GM10266 (cell line): ENCODE data around the gene ATP11B.
"Not testable (repeated sequence)": the region's sequence is repeated elsewhere in the genome, so short reads cannot be mapped to it uniquely, and the experiment has no call there.

Source experiments
- DNase-seq: peaks from one replicate; pipeline ENCODE4 v3.0.0; 2012; ENCODE audit errors: extremely low spot score
- TF ChIP-seq, protein P1 (sequence below): IDR thresholded peaks from 2 replicates; pipeline ENCODE4 v1.5.1; 2012; ENCODE audit warnings: mild to moderate bottlenecking, low read depth; ENCODE audit not compliant: control insufficient read depth, insufficient read depth; ENCODE audit errors: missing control alignments

The ATP11B gene

DNA sequence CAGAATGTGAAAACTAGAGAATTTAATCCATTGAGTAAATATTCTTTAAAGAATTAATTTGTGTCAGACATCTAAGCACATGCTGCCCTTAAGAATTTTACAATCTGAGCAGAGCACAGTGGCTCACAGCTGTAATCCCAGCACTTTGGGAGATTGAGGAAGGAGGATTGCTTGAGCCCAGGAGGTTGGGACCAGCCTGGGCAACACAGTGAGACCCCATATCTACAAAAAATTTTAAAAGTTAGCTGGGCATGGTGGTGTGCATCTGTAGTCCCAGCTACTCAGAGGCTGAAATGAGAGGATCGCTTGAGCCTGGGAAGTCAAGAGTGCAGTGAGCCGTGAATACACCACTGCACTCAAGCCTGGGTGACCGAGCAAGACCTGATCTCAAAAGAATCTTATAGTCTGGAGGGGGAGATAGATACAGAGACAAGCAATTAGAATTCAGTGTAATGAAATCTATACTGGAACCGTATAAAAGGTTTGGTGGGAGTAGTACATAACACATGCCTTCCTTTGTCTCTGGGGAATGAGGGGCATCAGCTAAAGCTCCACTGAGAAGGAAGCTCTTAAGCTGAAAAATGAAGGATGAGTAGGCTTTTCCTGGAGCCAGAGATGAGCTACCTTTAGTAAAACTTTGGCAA, 21.2 kb downstream of the ATP11B start:
- TF ChIP-seq, protein P1, sequence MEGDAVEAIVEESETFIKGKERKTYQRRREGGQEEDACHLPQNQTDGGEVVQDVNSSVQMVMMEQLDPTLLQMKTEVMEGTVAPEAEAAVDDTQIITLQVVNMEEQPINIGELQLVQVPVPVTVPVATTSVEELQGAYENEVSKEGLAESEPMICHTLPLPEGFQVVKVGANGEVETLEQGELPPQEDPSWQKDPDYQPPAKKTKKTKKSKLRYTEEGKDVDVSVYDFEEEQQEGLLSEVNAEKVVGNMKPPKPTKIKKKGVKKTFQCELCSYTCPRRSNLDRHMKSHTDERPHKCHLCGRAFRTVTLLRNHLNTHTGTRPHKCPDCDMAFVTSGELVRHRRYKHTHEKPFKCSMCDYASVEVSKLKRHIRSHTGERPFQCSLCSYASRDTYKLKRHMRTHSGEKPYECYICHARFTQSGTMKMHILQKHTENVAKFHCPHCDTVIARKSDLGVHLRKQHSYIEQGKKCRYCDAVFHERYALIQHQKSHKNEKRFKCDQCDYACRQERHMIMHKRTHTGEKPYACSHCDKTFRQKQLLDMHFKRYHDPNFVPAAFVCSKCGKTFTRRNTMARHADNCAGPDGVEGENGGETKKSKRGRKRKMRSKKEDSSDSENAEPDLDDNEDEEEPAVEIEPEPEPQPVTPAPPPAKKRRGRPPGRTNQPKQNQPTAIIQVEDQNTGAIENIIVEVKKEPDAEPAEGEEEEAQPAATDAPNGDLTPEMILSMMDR, result no peak
- no peak for DNase-seq

DNA sequence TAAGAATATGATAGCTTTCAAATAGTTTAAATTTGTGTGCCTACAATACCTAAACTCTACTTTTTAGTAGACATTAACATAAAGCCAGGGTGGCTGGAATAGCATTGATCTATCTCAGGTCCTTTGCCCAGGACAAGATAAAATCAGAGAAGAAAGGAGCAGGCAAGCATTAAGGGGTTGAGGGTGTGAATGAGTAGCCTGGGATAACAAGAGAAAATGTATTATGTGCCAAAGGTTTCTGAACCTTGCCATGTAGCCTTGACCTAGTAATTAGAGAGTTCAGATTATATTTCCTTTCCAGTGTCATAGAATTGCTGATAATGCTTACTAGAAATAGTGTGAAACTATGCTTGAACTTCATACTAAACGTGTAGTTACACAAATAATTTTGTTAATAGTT, 22.9 kb downstream of the ATP11B start:
- TF ChIP-seq, protein P1, result no peak
- DNase-seq, result no peak

DNA sequence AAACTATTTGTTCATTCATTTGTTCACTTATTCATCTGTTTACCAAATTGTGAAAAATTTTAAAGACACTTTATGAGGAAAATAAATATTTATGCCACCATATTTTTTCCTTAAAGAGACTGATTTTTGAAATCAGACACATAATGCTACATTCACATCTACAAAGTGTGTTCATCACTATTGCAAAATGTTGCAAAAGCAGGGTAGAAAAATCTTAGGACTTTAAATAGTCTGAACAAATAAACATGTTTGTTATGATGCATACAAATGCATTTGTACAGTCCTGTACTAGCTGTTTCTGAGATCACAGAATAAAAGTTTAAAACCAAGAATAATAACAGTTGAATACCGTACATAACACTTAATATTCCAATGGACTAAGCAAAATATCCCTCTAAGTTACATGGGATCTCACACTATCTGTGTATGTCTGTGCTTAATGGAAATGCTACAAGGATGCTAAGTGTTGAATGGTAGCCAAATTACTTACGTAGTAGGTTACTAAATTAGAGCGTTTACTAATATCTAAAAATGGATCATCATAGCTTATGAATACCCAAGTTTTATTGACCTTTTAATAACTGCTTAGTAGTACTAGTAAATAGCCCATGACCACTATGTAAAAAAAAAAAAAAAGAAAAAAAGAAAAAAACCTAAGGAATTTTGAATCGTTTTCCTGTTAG, 25.1 kb downstream of the ATP11B start:
- no peak for DNase-seq

DNA sequence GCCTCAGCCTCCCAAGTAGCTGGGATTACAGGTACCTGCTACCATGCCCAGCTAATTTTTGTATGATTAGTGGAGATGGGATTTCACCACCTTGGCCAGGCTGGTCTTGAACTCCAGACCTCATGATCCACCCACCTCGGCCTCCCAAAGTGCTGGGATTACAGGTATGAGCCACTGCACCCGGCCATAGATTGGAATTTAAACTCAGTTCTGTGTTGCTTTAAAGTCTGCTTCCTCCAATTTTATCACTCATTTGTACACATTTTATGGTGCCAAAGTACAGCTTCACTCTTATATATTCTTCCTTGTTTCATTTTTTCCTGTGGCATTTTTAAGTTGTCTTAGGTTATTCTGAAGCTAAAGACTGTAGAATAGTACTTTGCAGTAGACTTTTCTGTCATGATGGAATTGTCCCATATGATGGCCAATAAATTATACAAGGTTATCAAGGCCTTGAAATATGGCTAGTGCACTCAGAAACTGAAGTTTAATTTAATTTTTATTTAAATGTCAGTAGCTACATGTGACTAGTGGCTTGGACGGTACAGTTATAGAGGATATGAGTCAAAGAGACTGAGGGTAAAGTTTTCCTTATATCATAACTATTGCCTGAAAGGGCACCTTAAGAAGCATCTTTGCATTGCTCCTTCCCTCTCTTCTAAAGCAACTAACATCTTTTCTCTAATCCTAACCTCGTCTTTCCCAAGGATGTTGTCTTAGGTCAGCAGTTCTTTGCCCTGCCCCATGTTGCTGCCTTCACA, 28.1 kb downstream of the ATP11B start:
- TF ChIP-seq, protein P1, result no peak
- no peak for DNase-seq

More for the DNA sequence above, 25.1 kb downstream of the ATP11B start:
- TF ChIP-seq, protein P1, result no peak

DNA sequence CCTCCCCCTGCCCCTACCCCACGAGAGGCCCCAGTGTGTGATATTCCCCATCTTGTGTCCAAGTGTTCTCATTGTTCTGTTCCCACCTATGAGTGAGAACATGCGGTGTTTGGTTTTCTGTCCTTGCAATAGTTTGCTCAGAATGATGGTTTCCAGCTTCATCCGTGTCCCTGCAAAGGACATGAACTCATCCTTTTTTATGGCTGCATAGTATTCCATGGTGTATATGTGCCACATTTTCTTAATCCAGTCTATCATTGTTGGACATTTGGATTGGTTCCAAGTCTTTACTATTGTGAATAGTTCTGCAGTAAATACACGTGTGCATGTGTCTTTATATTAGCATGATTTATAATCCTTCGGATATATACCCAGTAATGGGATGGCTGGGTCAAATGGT, 29.0 kb downstream of the ATP11B start:
- not testable (repeated sequence) for DNase-seq

DNA sequence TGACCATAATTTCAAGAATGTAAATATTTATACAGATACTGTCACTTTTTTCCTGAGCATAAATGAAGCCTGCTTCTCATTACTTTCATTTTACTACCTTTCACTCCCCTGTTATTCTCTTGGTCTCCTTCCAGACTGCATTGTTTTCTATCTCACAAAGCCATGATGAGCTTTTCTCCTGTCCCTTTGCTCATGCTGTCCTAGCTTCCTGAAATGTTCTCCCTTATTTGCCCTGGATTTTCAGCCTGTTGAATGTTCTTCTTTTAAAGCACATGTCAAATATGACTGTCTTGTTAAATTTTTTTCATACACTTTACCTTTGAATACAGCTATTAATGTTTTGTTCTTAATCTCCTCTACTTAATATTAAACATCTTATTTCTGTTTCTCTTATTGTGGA, 31.7 kb downstream of the ATP11B start:
- no peak for DNase-seq
- TF ChIP-seq, protein P1, result no peak

DNA sequence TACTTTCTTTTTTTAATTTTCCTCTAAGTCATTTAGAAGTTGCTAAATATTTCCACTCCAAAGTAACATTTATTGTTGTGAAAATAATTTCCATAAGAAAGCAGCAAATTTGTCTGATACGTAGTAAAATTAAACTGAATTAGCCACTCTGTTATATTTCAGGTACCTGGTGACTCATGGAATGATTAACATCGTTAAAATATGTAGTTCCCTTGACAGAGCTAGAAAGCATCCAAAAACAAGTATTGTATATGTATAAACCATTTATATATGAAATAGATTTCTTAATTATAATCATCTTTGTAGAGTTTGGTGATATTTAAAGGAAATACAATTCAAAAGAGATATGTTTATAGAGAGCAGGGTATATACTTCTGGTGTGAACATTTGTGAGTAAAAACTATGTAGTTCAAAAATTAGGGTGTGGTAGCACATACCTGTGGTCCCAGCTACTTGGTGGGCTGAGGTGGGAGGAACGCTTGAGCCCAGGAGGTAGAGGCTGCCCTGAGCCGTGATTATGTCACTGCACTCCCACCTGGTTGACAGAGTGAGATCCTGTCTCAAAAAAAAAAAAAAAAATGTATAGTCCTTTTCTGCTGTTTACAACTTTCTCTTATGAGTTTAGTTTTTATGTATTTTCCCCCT, 36.6 kb downstream of the ATP11B start:
- no peak for DNase-seq
- TF ChIP-seq, protein P1, result no peak
